ENCODE measurements around the gene OCA2. TPM values are rescaled to one million over a fixed set of nuclear protein-coding genes. Genes with fewer than 3 reads are reported as not detected.

OCA2 gene
- total and polyA plus RNA-seq, 2 of the 13 experiments (the other 11 are each of a cell fraction or from before 2014, with no cell fraction given): 0.02 to 0.05 TPM

DNA sequence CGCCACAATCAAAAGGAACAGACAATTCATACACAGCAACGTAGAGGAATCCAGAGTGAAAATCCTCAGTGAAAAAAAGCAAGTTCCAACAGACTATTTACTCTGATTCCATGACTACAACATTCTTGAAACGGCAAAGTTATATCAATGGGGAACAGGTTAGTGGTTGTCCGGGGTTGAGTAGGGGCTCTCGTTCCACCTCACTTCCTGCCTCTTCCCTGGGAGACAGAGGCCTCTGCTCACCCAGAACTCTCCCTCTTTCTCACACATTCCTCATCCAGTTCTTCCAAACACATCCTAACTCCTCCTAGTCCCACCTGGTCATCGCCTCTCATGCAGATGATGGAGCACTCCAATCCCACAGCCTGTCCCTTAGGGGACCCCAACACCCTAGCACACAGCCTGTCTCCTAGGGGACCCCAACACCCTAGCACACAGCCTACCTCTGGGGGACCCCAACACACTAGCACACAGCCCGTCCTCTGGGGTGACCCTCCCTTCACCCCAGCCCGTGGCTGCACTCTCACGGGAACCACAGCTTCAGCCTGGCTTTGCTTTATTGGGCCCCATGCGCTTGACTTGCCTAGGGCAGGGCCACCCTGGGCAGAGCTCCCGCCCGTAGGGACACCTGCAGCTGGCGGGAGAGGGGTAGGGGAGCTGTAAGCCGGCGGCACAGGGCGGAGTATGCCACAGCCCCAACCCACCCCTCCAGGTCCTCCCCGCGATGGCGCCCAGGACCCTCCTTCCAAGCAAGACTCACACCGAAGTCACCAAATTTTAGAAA, 5.2 kb downstream of the OCA2 start (continued):
- TF ChIP-seq, protein P1, sequence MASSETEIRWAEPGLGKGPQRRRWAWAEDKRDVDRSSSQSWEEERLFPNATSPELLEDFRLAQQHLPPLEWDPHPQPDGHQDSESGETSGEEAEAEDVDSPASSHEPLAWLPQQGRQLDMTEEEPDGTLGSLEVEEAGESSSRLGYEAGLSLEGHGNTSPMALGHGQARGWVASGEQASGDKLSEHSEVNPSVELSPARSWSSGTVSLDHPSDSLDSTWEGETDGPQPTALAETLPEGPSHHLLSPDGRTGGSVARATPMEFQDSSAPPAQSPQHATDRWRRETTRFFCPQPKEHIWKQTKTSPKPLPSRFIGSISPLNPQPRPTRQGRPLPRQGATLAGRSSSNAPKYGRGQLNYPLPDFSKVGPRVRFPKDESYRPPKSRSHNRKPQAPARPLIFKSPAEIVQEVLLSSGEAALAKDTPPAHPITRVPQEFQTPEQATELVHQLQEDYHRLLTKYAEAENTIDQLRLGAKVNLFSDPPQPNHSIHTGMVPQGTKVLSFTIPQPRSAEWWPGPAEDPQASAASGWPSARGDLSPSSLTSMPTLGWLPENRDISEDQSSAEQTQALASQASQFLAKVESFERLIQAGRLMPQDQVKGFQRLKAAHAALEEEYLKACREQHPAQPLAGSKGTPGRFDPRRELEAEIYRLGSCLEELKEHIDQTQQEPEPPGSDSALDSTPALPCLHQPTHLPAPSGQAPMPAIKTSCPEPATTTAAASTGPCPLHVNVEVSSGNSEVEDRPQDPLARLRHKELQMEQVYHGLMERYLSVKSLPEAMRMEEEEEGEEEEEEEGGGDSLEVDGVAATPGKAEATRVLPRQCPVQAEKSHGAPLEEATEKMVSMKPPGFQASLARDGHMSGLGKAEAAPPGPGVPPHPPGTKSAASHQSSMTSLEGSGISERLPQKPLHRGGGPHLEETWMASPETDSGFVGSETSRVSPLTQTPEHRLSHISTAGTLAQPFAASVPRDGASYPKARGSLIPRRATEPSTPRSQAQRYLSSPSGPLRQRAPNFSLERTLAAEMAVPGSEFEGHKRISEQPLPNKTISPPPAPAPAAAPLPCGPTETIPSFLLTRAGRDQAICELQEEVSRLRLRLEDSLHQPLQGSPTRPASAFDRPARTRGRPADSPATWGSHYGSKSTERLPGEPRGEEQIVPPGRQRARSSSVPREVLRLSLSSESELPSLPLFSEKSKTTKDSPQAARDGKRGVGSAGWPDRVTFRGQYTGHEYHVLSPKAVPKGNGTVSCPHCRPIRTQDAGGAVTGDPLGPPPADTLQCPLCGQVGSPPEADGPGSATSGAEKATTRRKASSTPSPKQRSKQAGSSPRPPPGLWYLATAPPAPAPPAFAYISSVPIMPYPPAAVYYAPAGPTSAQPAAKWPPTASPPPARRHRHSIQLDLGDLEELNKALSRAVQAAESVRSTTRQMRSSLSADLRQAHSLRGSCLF (CRISPR knock-in tag; IDR thresholded peaks at IDR 0.05; ENCODE audit: borderline replicate concordance): no peak
- no peak for TF ChIP-seq ZEB1 (IDR thresholded peaks at IDR 0.05; ENCODE audit: insufficient replicate concordance, low read depth)
- TF ChIP-seq ZNF383 (CRISPR knock-in tag; IDR thresholded peaks at IDR 0.05; ENCODE audit: borderline replicate concordance): no peak
- no peak for TF ChIP-seq NR3C1 (CRISPR knock-in tag; IDR thresholded peaks at IDR 0.05)

GRCh38 chr15:28091313-28091712, 7.8 kb downstream of the OCA2 start:
- no peak for FAIRE-seq
- intact Hi-C loops (cut with micrococcal nuclease; ENCODE audit: unreplicated experiment) (no loop called here), in situ Hi-C loops (cut with HindIII; ENCODE audit: extremely low pct_ligation_motif_present, low pct_unique_long_range_greater_than_20kb) (no loop called here)
- 40% methylated on average over 2 of the region's 2 CpGs for WGBS (ENCODE audit: low lambda C conversion rate)
- no peak overlapping the region for H2AFZ ChIP-seq (ENCODE audit: low read length)
- TF ChIP-seq NFYB (CRISPR knock-in tag; IDR thresholded peaks at IDR 0.05): no peak
- TF ChIP-seq NFAT5 (CRISPR knock-in tag; IDR thresholded peaks at IDR 0.05): no peak
- TF ChIP-seq ARID4A (CRISPR knock-in tag; IDR thresholded peaks at IDR 0.05; ENCODE audit: borderline replicate concordance): no peak
- BruUV-seq (replicated peaks): no TSS peak
- H3K4me2 ChIP-seq (ENCODE audit: low read depth, low read length): no peak overlapping the region
- H3K4me3 ChIP-seq (replicated peaks in 1 of 3; ENCODE audit: insufficient read depth in 1 of 3, low read depth in 2 of 3, low read length in 3 of 3): no peak overlapping the region
- H3K27me3 ChIP-seq (ENCODE audit: control insufficient read depth in 1 of 2, insufficient read depth in 2 of 2, low read length in 2 of 2): peaks cover 4 to 29% of the 10 kb centered on the region in 2 experiments; a peak in 4 of 5 replicates
- H3K36me3 ChIP-seq (replicated peaks in 1 of 2; ENCODE audit: control insufficient read depth in 1 of 2, insufficient read depth in 2 of 2, low read length in 2 of 2): no peaks in the 10 kb centered on the region
- H3K4me1 ChIP-seq (ENCODE audit: insufficient read depth, low read length): peaks cover 11% of the 10 kb centered on the region
- no peak overlapping the region for H3K9ac ChIP-seq (ENCODE audit: insufficient read depth, low read depth, low read length)
- no peak overlapping the region for H3K27ac ChIP-seq (ENCODE audit: extremely low read length, insufficient read depth, low read length)
- H3K9me3 ChIP-seq (ENCODE audit: low read length): peaks cover 8% of the 10 kb centered on the region; the same call in 1 of the 2 replicates
- H3K79me2 ChIP-seq (ENCODE audit: insufficient read depth, low read length): no peaks in the 10 kb centered on the region
- CTCF ChIA-PET (ENCODE audit: low intra/inter-chr PET ratio, low total read pairs): no interaction called here
- no peak for ATAC-seq
- H4K20me1 ChIP-seq (ENCODE audit: insufficient read depth, low read length): no peaks in the 10 kb centered on the region
- POLR2A ChIA-PET: no interaction called here
- no peak for DNase-seq (ENCODE audit: low spot score)

Data from HepG2 (cell line).